AG08396 (cell line): ENCODE data around the gene HIPK2.

ENCODE experiments used
- DNase-seq: peaks from one replicate; pipeline ENCODE4 v3.0.0; 2012; ENCODE audit warnings: low spot score, mixed read lengths

Gene HIPK2

DNA sequence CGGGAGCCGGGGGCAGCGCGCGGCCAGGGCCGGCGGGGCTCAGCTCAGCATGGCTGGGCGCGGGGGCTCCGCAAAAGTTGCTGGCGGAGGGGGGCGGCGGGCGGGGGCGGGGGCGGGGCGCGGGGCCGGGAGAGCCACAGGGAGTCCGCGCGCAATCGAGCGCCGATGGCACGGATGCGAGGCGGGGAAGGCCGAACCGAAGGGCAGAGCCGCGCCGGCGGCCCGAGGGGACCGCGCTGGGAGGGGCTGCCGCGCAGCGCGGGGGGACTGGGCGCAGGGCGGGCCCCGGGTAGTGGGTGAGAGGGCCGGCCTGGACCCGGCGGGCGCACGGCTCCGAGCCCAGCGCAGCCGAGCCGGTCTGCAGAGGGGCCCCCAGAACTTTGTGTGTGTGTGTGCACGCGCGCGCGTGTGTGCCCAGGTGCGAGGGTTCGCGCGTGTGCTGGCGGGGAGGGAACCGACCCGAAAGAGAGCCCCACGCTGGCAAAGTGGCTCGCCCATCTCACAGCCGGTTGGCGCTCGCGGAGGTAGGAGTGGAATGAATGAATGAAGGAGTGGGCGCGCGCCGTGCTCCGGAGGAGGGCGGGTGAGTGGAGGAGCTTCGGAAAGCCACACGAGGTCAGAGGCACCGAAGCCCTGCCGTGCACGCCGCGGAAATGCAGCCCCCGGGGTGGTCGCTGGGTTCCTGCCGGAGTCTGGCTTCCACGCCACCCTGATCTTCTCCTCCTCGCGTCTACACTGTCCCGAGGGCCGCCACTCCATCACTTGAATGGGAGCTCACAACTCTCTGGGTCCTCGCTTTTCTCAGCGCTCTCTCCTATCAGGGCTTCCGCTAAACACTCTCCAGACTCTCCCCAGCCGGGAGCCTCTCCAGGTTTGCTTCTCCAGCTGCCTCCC, at the start of gene HIPK2:
Gene HIPK2 (minus strand): TSS at position 51 of the 894 bp plus-strand sequence. CDS start 375 bp downstream, outside the sequence.
- peak; percentile 91 for DNase-seq

- no peak for DNase-seq
Measured at GRCh38 chr7:139827042-139827441, 49.2 kb upstream of the HIPK2 start.

DNA sequence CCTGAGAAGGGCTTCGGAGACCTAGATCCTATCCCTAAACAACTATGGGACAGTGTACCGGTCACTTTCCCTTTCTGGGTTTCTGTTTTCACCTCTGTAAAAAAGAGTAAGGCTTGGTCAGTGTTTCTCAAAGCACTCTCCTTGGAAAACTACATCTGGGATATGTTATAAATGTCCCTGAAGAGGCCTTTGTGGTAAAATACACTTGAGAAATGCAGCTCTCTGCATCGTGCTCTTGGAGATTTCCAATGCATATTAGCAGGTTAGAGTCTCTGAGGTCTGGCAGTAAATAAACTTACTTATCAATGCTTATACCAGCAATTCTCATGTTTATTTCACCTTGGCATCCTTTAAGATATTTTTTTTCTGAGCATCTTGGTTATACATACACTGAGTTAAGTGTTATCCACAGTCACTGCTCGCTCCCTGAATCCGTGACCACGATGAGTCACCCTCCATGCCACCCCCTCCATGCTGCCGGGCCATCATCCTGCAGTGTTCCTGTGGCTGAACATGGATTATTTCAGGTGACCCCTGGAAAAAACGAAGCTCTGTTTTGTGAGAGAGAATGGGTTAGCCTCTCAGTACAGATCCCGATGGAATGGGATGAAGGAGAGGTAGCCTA, 48.0 kb upstream of the HIPK2 start:
- peak; percentile 60 for DNase-seq

DNA sequence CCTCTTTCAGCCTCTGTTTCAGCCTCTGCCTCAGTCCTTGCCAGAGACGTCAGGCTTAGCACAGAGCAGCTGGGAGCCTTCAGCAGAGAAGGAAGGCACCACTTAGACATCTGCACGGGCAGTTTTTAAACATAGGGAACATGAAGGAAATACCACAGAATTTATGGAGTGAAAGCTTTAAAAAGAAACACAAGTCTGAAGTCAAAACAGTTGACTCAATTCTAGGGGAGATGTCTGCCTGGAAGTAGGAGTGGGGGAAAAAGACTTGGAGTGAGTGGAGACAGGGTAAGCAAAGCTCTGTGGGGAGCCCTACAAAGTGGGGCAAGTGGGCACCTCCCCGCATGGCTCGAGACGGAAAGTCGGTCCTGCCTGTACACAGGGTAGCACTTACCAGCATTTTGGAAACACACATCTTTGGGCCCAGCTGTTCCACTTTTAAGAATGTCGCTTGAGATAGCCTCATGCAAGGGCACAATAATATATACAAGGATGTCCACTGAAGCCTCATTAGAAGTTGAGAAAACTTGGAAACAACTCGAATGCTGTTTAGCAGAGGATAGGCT, 46.2 kb upstream of the HIPK2 start:
- peak; percentile 74 for DNase-seq

DNA sequence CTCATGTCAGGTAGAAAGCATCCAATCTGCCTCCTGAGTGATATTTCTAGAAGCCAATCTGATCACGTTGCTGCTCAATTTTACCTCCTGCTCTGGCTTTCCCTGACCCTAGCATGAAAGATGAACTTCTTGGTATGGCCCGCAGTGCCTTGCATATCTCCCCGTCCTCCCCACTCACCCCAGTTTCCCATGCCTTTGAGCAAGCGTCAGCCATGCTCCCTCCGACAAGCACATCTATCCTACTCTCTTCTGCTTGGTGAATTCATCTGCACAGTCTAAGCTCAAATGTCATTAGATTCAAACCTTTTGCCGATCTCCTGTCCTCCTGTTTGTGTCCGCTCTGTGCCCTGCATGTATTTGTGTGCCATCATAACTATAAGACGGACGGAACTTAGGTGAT, 45.1 kb upstream of the HIPK2 start:
- DNase-seq, result no peak

- DNase-seq, result no peak
Measured at GRCh38 chr7:139821349-139822105, 43.7 kb upstream of the HIPK2 start.

GRCh38 chr7:139820089-139820488, 42.3 kb upstream of the HIPK2 start:
- DNase-seq, result no peak

GRCh38 chr7:139817249-139817648, 39.5 kb upstream of the HIPK2 start:
- no peak for DNase-seq

GRCh38 chr7:139813689-139814088, 35.9 kb upstream of the HIPK2 start:
- DNase-seq, result no peak

GRCh38 chr7:139813151-139813550, 35.4 kb upstream of the HIPK2 start:
- DNase-seq, result no peak

- DNase-seq, result no peak
Measured at GRCh38 chr7:139811066-139811465, 33.3 kb upstream of the HIPK2 start.

- no peak for DNase-seq
Measured at GRCh38 chr7:139808846-139809442, 31.1 kb upstream of the HIPK2 start.

DNA sequence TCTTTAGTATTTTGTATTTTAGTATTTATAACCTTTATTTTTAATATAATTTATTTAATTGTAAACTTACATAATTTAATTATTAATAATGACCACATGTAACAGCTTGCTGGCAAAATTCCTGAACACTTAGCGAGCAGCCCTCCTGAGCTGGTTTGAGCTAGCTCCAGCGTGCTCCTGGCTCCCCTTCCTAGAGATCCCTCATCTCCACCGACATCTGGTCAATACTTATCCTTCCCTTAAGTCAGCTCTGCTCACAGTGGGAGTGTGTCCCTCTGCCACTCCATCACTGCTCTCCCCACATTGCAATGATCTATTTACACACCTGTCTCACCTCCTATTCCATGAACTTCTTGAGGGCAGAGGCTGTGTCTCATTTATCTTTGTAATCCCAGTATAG, 30.6 kb upstream of the HIPK2 start:
- DNase-seq, result no peak

- DNase-seq, result no peak
Measured at GRCh38 chr7:139807009-139807408, 29.2 kb upstream of the HIPK2 start.

GRCh38 chr7:139804571-139804970, 26.8 kb upstream of the HIPK2 start:
- no peak for DNase-seq

- DNase-seq, result no peak
Measured at GRCh38 chr7:139799586-139799985, 21.8 kb upstream of the HIPK2 start.

DNA sequence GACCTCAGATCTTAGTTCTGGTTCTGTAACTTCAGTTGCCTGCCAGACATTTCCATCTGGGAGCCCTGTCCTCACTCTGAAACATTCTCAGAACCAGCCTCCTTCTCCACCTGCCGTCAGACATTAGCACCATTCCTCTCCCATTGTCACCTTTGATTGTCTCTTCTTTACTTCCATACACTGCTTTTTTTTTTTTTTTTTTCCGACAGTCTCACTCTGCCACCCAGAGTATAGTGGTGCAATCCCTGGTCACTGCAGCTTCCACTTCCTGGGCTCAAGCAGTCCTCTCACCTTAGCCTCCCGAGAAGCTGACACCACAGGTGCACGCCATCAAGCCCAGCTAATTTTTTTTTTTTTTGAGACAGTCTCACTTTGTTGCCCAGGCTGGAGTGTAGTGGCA, 21.1 kb upstream of the HIPK2 start:
- DNase-seq, result no peak

DNA sequence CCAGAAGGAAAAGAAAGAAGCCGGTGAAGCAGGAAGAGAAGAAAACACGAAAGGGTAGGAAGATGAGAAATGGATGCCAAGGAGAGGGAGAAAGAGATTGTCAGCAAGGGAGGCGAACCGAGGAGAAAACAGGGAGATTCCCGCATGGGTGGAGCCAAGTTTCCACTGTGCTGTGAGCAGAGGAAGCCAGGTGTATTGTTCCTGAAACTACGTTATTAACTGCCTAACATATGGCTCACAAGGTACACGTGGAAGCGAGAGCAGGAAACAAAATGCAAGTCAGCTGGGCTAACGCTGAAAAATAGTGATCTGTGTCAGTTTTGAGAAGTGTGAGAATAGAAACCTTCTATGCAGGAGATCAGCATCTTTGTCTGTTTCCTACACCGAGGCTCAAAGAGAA, 20.4 kb upstream of the HIPK2 start:
- no peak for DNase-seq

GRCh38 chr7:139797607-139798006, 19.8 kb upstream of the HIPK2 start:
- peak; percentile 34 for DNase-seq

DNA sequence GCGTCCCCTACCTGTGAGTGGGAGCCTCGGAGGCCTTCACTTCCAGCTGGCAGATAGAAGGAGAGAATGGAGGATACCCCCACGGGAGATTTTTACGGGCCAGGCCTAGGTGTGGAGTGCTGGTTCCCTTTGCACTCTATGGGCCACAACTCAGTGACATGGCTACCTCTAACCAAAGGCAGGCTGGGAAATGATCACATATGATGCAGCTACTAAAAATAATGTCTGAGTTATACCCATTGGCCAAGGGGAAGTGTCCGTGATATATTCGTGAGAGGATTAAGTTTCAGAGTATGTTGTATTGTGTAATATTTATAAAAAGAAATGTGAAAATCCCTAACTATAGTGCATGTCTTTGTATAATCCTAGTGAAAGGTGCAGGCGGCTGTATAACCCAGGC, 13.5 kb upstream of the HIPK2 start:
- DNase-seq, result no peak

DNA sequence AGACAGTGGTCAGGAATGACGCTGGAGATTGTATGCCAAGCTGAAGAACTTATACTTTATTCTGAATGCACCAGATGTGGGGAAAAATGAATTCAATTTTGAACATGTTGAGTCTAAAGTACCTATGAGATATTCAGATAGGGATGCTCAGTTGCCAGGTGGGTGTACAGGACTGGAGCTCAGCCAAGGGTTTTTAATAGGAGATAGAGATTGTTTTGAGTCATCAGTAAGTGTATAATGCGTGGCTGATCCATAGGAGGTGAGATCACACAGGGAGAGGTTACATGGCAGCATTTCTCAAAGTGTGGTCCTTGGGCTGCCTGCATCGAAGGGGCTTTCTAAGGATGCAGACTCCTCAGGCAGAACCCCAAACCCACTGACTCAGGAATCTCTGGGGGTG, 6.8 kb upstream of the HIPK2 start:
- DNase-seq, result no peak
